ENCODE results near the gene METTL26. TPM values are rescaled to one million over a fixed set of nuclear protein-coding genes. Genes with fewer than 3 reads are reported as not detected.
"Not testable (repeated sequence)": the region's sequence is repeated elsewhere in the genome, so short reads cannot be mapped to it uniquely, and the experiment has no call there.

Gene METTL26
- total RNA-seq, 3 donors from 2014 or later, result 40.3 to 52.4 (median 50.0) TPM

GRCh38 chr16:608019-608418 is 28.1 kb downstream of the METTL26 start:
- ATAC-seq (no peak), DNase-seq (no peak)
- no peak for TF ChIP-seq CTCF (IDR thresholded peaks at IDR 0.05)
- Histone ChIP-seq H3K36me3 (ENCODE audit: low read depth) (no peaks in the 10 kb centered on the region), H3K9me3 (no peaks in the 10 kb centered on the region), H3K4me1 (ENCODE audit: low read depth) (peaks cover 11% of the 10 kb centered on the region), H3K4me3 (no peak overlapping the region)
- intact Hi-C loops (cut with DNase I, micrococcal nuclease), result no loop called here

- ATAC-seq, result no peak
- Histone ChIP-seq H3K4me3 (no peak overlapping the region), H3K36me3 (ENCODE audit: low read depth) (no peaks in the 10 kb centered on the region), H3K4me1 (ENCODE audit: low read depth) (peaks cover 11% of the 10 kb centered on the region), H3K9me3 (no peaks in the 10 kb centered on the region)
- no peak for DNase-seq
- TF ChIP-seq CTCF (IDR thresholded peaks at IDR 0.05), result no peak
- intact Hi-C loops (cut with DNase I, micrococcal nuclease), result no loop called here
Measured at GRCh38 chr16:606656-607307, 29.3 kb downstream of the METTL26 start.

GRCh38 chr16:603933-604332 is 32.2 kb downstream of the METTL26 start:
- Histone ChIP-seq H3K36me3 (ENCODE audit: low read depth) (no peaks in the 10 kb centered on the region), H3K9me3 (no peaks in the 10 kb centered on the region), H3K4me1 (ENCODE audit: low read depth) (no peaks in the 10 kb centered on the region), H3K4me3 (no peak overlapping the region)
- no peak for ATAC-seq
- DNase-seq, result no peak
- no peak for TF ChIP-seq CTCF (IDR thresholded peaks at IDR 0.05)
- intact Hi-C loops (cut with DNase I, micrococcal nuclease), result no loop called here

GRCh38 chr16:600781-601180 is 35.3 kb downstream of the METTL26 start:
- TF ChIP-seq CTCF (IDR thresholded peaks at IDR 0.05), result no peak
- ATAC-seq, result no peak
- Histone ChIP-seq H3K9me3 (no peaks in the 10 kb centered on the region), H3K36me3 (ENCODE audit: low read depth) (no peaks in the 10 kb centered on the region), H3K4me3 (no peak overlapping the region), H3K4me1 (ENCODE audit: low read depth) (peaks cover 3% of the 10 kb centered on the region)
- DNase-seq, result no peak
- intact Hi-C loops (cut with DNase I, micrococcal nuclease), result no loop called here

- DNase-seq, result no peak
- intact Hi-C loops (cut with DNase I, micrococcal nuclease), result loop anchor here in 1 of 2 donors (10.0 kb wide), 1 partner anchor 56 kb away; no protein-coding TSS in a partner anchor
Measured at GRCh38 chr16:598823-599739, 37.0 kb downstream of the METTL26 start.

GRCh38 chr16:597655-598054 is 38.5 kb downstream of the METTL26 start:
- peaks cover 27% of the 10 kb centered on the region for H3K4me1 ChIP-seq (ENCODE audit: low read depth)
- not testable (repeated sequence) for DNase-seq; H3K9me3 ChIP-seq; H3K4me3 ChIP-seq; ATAC-seq; H3K36me3 ChIP-seq (ENCODE audit: low read depth)
- intact Hi-C loops (cut with DNase I, micrococcal nuclease), result loop anchor here in 1 of 2 donors (10.0 kb wide), 1 partner anchor 57 kb away; no protein-coding TSS in a partner anchor

More at GRCh38 chr16:598823-599739, 37.0 kb downstream of the METTL26 start:
- no peak for TF ChIP-seq CTCF (IDR thresholded peaks at IDR 0.05)
- peak; percentile 77 for ATAC-seq
- no peaks in the 10 kb centered on the region for H3K9me3 ChIP-seq
- H3K4me1 ChIP-seq (ENCODE audit: low read depth), result peaks cover 17% of the 10 kb centered on the region
- H3K4me3 ChIP-seq, result no peak overlapping the region
- H3K36me3 ChIP-seq (ENCODE audit: low read depth), result no peaks in the 10 kb centered on the region

Data from mucosa of descending colon (tissue), 3 donors.